ENCODE data around the gene RRP12. TPM values are rescaled to one million over a fixed set of nuclear protein-coding genes. Genes with fewer than 3 reads are reported as not detected.
"Not testable (repeated sequence)": the region's sequence is repeated elsewhere in the genome, so short reads cannot be mapped to it uniquely, and the experiment has no call there.

The RRP12 gene
- total RNA-seq, 2 experiments from 2014 or later, result 51.0 to 55.2 TPM

- DNase-seq, result no peak
- no peak overlapping the region for H3K27ac Mint-ChIP-seq
- no peaks in the 10 kb centered on the region for H3K27me3 Mint-ChIP-seq (ENCODE audit: low read depth)
- CTCF ChIA-PET, result interaction anchor here (0.8 to 0.9 kb wide), 3 partner anchors 15 to 279 kb away, joined by 3 to 6 read pairs (median 3); no protein-coding TSS in a partner anchor
- no peak overlapping the region for H3K4me3 Mint-ChIP-seq
- intact Hi-C loops (cut with micrococcal nuclease), result no loop called here
- H3K9me3 Mint-ChIP-seq, result no peaks in the 10 kb centered on the region
- H3K4me1 Mint-ChIP-seq (ENCODE audit: low read depth), result no peaks in the 10 kb centered on the region
- peaks cover 4% of the 10 kb centered on the region for H3K36me3 Mint-ChIP-seq (ENCODE audit: low read depth)
Measured at GRCh38 chr10:97349752-97350513, 51.2 kb downstream of the RRP12 start.

- H3K36me3 Mint-ChIP-seq (ENCODE audit: low read depth), result peaks cover 1% of the 10 kb centered on the region
- H3K9me3 Mint-ChIP-seq, result no peaks in the 10 kb centered on the region
- H3K4me1 Mint-ChIP-seq (ENCODE audit: low read depth), result no peaks in the 10 kb centered on the region
- CTCF ChIA-PET, result interaction anchor here (0.6 kb wide), 1 partner anchor 56 kb away, joined by 3 read pairs; no protein-coding TSS in a partner anchor
- no peak overlapping the region for H3K27ac Mint-ChIP-seq
- no peak overlapping the region for H3K4me3 Mint-ChIP-seq
- no peaks in the 10 kb centered on the region for H3K27me3 Mint-ChIP-seq (ENCODE audit: low read depth)
- intact Hi-C loops (cut with micrococcal nuclease), result no loop called here
- no peak for DNase-seq
Measured at GRCh38 chr10:97347317-97347716, 53.8 kb downstream of the RRP12 start.

GRCh38 chr10:97343664-97344063 lies 57.5 kb downstream of the RRP12 start:
- H3K36me3 Mint-ChIP-seq (ENCODE audit: low read depth); H3K27me3 Mint-ChIP-seq (ENCODE audit: low read depth); H3K9me3 Mint-ChIP-seq; intact Hi-C loops (cut with micrococcal nuclease); H3K4me1 Mint-ChIP-seq (ENCODE audit: low read depth); H3K27ac Mint-ChIP-seq; H3K4me3 Mint-ChIP-seq; DNase-seq: not testable (repeated sequence)
- CTCF ChIA-PET, result interaction anchor here (0.6 to 0.7 kb wide), 3 partner anchors 39 to 108 kb away, joined by 3 to 4 read pairs (median 3); no protein-coding TSS in a partner anchor

- H3K27ac Mint-ChIP-seq, result no peak overlapping the region
- no peaks in the 10 kb centered on the region for H3K9me3 Mint-ChIP-seq
- H3K4me1 Mint-ChIP-seq (ENCODE audit: low read depth), result no peaks in the 10 kb centered on the region
- H3K36me3 Mint-ChIP-seq (ENCODE audit: low read depth), result no peaks in the 10 kb centered on the region
- intact Hi-C loops (cut with micrococcal nuclease), result no loop called here
- CTCF ChIA-PET, result interaction anchor here (1.0 kb wide), 1 partner anchor 9 kb away, joined by 3 read pairs; no protein-coding TSS in a partner anchor
- H3K4me3 Mint-ChIP-seq, result no peak overlapping the region
- H3K27me3 Mint-ChIP-seq (ENCODE audit: low read depth), result no peaks in the 10 kb centered on the region
- DNase-seq, result no peak
Measured at GRCh38 chr10:97341416-97341815, 59.7 kb downstream of the RRP12 start.

- H3K36me3 Mint-ChIP-seq (ENCODE audit: low read depth), result no peaks in the 10 kb centered on the region
- DNase-seq, result no peak
- no peaks in the 10 kb centered on the region for H3K9me3 Mint-ChIP-seq
- H3K4me1 Mint-ChIP-seq (ENCODE audit: low read depth), result peaks cover 9% of the 10 kb centered on the region
- H3K27ac Mint-ChIP-seq, result no peak overlapping the region
- intact Hi-C loops (cut with micrococcal nuclease), result loop anchor here (10.0 kb wide), 1 partner anchor 503 kb away; the partner anchor contains the start of gene LCOR
- H3K27me3 Mint-ChIP-seq (ENCODE audit: low read depth), result no peaks in the 10 kb centered on the region
- CTCF ChIA-PET, result no interaction called here
- no peak overlapping the region for H3K4me3 Mint-ChIP-seq
Measured at GRCh38 chr10:97338041-97338440, 63.1 kb downstream of the RRP12 start.

- Mint-ChIP-seq H3K27ac (no peak overlapping the region), H3K36me3 (ENCODE audit: low read depth) (no peaks in the 10 kb centered on the region), H3K4me3 (no peak overlapping the region), H3K4me1 (ENCODE audit: low read depth) (peaks cover 18% of the 10 kb centered on the region), H3K27me3 (ENCODE audit: low read depth) (no peaks in the 10 kb centered on the region), H3K9me3 (no peaks in the 10 kb centered on the region)
- intact Hi-C loops (cut with micrococcal nuclease), result loop anchor here (10.0 kb wide), 1 partner anchor 502 kb away; the partner anchor contains the start of gene LCOR
- DNase-seq, result no peak
- CTCF ChIA-PET, result interaction anchor here (0.6 kb wide), 1 partner anchor 58 kb away, joined by 3 read pairs; no protein-coding TSS in a partner anchor
Measured at GRCh38 chr10:97336942-97337831, 64.0 kb downstream of the RRP12 start.

GRCh38 chr10:97336446-97336845 lies 64.7 kb downstream of the RRP12 start:
- H3K4me3 Mint-ChIP-seq, result no peak overlapping the region
- intact Hi-C loops (cut with micrococcal nuclease), result loop anchor here (10.0 kb wide), 1 partner anchor 502 kb away; the partner anchor contains the start of gene LCOR

GRCh38 chr10:97336006-97336405 lies 65.1 kb downstream of the RRP12 start:
- CTCF ChIA-PET, result no interaction called here
- Mint-ChIP-seq H3K27ac (no peak overlapping the region), H3K27me3 (ENCODE audit: low read depth) (no peaks in the 10 kb centered on the region), H3K9me3 (no peaks in the 10 kb centered on the region), H3K4me1 (ENCODE audit: low read depth) (peaks cover 27% of the 10 kb centered on the region), H3K36me3 (ENCODE audit: low read depth) (peaks cover 2% of the 10 kb centered on the region), H3K4me3 (peak overlapping the region; percentile 63)
- intact Hi-C loops (cut with micrococcal nuclease), result loop anchor here (10.0 kb wide), 1 partner anchor 501 kb away; the partner anchor contains the start of gene LCOR
- DNase-seq, result no peak

More at GRCh38 chr10:97336446-97336845, 64.7 kb downstream of the RRP12 start:
- DNase-seq, result no peak
- Mint-ChIP-seq H3K9me3 (no peaks in the 10 kb centered on the region), H3K27ac (no peak overlapping the region), H3K36me3 (ENCODE audit: low read depth) (no peaks in the 10 kb centered on the region), H3K4me1 (ENCODE audit: low read depth) (peaks cover 22% of the 10 kb centered on the region), H3K27me3 (ENCODE audit: low read depth) (no peaks in the 10 kb centered on the region)
- CTCF ChIA-PET, result interaction anchor here (0.6 kb wide), 1 partner anchor 57 kb away, joined by 3 read pairs; no protein-coding TSS in a partner anchor

GRCh38 chr10:97335188-97335619 lies 65.9 kb downstream of the RRP12 start:
- no peaks in the 10 kb centered on the region for H3K27me3 Mint-ChIP-seq (ENCODE audit: low read depth)

GRCh38 chr10:97334370-97335175 lies 66.6 kb downstream of the RRP12 start, which contains the start of gene FRAT2:
TSS of gene FRAT2 (minus strand) at chr10:97334729. CDS start at chr10:97334572, 157 bp downstream.
- Mint-ChIP-seq H3K36me3 (ENCODE audit: low read depth) (peaks cover 2% of the 10 kb centered on the region), H3K4me3 (peak within 1 kb of the TSS; percentile 75), H3K4me1 (ENCODE audit: low read depth) (peaks cover 32% of the 10 kb centered on the region), H3K27ac (peak within 1 kb of the TSS; percentile 86), H3K27me3 (ENCODE audit: low read depth) (no peaks in the 10 kb centered on the region), H3K9me3 (no peaks in the 10 kb centered on the region)
- intact Hi-C loops (cut with micrococcal nuclease), result loop anchor here (1.0 to 10.0 kb wide), 9 partner anchors 42 to 747 kb away; partner anchors contain the start of genes ARHGAP19, LCOR, MMS19 and PGAM1
- peak; percentile 87 for DNase-seq
- CTCF ChIA-PET, result interaction anchor here (0.6 to 4.0 kb wide), 3 partner anchors 15 to 307 kb away, joined by 3 to 39 read pairs (median 11); no protein-coding TSS in a partner anchor

More at GRCh38 chr10:97335188-97335619, 65.9 kb downstream of the RRP12 start:
- no peak overlapping the region for H3K27ac Mint-ChIP-seq
- DNase-seq, result peak; percentile 19
- peaks cover 2% of the 10 kb centered on the region for H3K36me3 Mint-ChIP-seq (ENCODE audit: low read depth)
- H3K4me1 Mint-ChIP-seq (ENCODE audit: low read depth), result peaks cover 27% of the 10 kb centered on the region
- CTCF ChIA-PET, result no interaction called here
- H3K9me3 Mint-ChIP-seq, result no peaks in the 10 kb centered on the region
- intact Hi-C loops (cut with micrococcal nuclease), result loop anchor here (1.0 to 10.0 kb wide), 3 partner anchors 84 to 500 kb away; partner anchors contain the start of genes LCOR, MMS19 and UBTD1
- peak overlapping the region; percentile 75 for H3K4me3 Mint-ChIP-seq
